PFSK-1 (cell line): ENCODE data around the gene MRPL55.

Experiments
- POLR2AphosphoS5 ChIP-seq: IDR thresholded peaks from 2 replicates; pipeline ENCODE4 v1.6.1; 2012; ENCODE audit warnings: low read depth, mild to moderate bottlenecking, control low read depth, low read length, moderate library complexity
- SIN3A ChIP-seq: IDR thresholded peaks from 2 replicates; pipeline ENCODE4 v1.6.1; 2012; ENCODE audit warnings: mild to moderate bottlenecking, low read length, moderate library complexity, borderline replicate concordance; ENCODE audit not compliant: insufficient read depth
- TF ChIP-seq, protein P1 (sequence below), 2 experiments: IDR thresholded peaks; 2 replicates each; pipeline versions ENCODE4 v1.6.1 to v1.8.0; 2011 to 2012; ENCODE audit warnings: low read depth in 2 of 2, low read length in 2 of 2, control low read depth in 1 of 2, inconsistent platforms in 1 of 2, mild to moderate bottlenecking in 1 of 2, moderate library complexity in 1 of 2; ENCODE audit not compliant: insufficient read depth in 1 of 2

- TF ChIP-seq POLR2AphosphoS5 (no peak), SIN3A (no peak)
- TF ChIP-seq, protein P1, sequence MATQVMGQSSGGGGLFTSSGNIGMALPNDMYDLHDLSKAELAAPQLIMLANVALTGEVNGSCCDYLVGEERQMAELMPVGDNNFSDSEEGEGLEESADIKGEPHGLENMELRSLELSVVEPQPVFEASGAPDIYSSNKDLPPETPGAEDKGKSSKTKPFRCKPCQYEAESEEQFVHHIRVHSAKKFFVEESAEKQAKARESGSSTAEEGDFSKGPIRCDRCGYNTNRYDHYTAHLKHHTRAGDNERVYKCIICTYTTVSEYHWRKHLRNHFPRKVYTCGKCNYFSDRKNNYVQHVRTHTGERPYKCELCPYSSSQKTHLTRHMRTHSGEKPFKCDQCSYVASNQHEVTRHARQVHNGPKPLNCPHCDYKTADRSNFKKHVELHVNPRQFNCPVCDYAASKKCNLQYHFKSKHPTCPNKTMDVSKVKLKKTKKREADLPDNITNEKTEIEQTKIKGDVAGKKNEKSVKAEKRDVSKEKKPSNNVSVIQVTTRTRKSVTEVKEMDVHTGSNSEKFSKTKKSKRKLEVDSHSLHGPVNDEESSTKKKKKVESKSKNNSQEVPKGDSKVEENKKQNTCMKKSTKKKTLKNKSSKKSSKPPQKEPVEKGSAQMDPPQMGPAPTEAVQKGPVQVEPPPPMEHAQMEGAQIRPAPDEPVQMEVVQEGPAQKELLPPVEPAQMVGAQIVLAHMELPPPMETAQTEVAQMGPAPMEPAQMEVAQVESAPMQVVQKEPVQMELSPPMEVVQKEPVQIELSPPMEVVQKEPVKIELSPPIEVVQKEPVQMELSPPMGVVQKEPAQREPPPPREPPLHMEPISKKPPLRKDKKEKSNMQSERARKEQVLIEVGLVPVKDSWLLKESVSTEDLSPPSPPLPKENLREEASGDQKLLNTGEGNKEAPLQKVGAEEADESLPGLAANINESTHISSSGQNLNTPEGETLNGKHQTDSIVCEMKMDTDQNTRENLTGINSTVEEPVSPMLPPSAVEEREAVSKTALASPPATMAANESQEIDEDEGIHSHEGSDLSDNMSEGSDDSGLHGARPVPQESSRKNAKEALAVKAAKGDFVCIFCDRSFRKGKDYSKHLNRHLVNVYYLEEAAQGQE (IDR thresholded peaks at IDR 0.05; ENCODE audit: insufficient read depth in 1 of 2, low read depth in 2 of 2, low read length in 2 of 2) = no peak
These were observed 29.4 kb downstream of the MRPL55 start for GRCh38 chr1:228079601-228080263.
